ENCODE data around the gene UTF1. TPM values are rescaled to one million over a fixed set of nuclear protein-coding genes. Genes with fewer than 3 reads are reported as not detected.

Gene UTF1
- total RNA-seq, 1 donor, result not detected

DNA sequence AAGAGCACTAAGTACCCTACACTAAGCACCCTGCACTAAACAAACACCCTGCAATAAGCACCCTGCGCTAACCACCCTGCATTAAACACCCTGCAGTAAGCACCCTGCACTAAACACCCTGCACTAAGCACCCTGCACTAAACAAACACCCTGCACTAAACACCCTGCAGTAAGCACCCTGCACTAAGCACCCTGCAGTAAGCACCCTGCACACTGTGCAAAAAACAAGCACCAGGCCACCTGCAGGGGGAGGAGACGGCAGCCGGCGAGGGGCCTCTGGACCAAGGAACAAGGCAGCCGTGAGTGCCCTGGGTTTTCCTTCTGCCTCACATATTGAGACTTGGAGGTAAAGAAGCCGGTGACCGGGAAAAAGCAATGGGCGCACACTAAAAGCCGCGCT, 39.8 kb upstream of the UTF1 start:
- no peaks in the 10 kb centered on the region for H3K9me3 ChIP-seq (ENCODE audit: low read depth, low read length)

DNA sequence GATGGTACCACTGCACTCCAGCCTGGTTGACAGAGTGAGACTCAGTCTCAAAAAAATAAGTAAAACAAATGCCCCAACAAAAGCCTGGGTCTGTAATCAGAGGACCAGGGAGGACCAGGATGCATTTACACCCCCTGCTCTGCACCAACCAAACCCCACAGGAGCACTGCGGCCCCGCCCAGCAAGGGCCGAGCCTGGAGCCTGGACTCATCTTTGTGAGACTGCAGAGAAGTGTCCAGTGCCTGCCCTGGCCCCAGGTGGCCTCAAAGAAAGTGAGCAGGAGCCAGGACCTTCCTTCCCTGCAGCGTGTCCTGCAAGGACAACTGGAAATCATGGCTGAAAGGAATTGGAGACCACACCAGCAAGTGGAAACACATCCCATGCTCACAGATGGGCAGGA, 38.4 kb upstream of the UTF1 start:
- no peaks in the 10 kb centered on the region for H3K9me3 ChIP-seq (ENCODE audit: low read depth, low read length)
- H3K4me1 ChIP-seq (ENCODE audit: insufficient read depth, low read length), result no peaks in the 10 kb centered on the region
- H3K27me3 ChIP-seq (ENCODE audit: insufficient read depth, low read length), result no peaks in the 10 kb centered on the region
- no peak overlapping the region for H3K4me3 ChIP-seq (ENCODE audit: low read length)

More for the DNA sequence above, 39.8 kb upstream of the UTF1 start:
- Histone ChIP-seq H3K27me3 (ENCODE audit: insufficient read depth, low read length) (no peaks in the 10 kb centered on the region), H3K4me3 (ENCODE audit: low read length) (no peak overlapping the region), H3K4me1 (ENCODE audit: insufficient read depth, low read length) (no peaks in the 10 kb centered on the region)

DNA sequence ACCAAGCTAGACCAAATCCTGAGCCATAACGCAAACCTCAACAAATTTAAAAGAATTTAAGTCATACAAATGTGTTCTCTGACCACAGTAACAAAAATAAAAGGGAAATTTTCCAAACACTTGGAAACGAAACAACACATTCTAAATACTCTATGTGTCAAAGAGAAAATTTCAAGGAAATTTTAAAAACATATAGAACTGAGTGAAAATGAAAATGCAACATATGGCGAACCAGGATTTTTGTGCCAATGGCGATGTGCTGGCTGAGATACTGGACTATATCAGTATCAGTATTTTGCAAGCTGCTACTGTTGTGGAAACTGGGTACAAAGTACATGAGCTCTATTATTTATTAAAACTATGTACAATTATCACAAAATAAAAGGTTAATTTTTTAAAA, 35.9 kb upstream of the UTF1 start:
- H3K4me3 ChIP-seq (ENCODE audit: low read length), result no peak overlapping the region
- H3K9me3 ChIP-seq (ENCODE audit: low read depth, low read length), result no peaks in the 10 kb centered on the region
- no peaks in the 10 kb centered on the region for H3K27me3 ChIP-seq (ENCODE audit: insufficient read depth, low read length)
- H3K4me1 ChIP-seq (ENCODE audit: insufficient read depth, low read length), result no peaks in the 10 kb centered on the region

DNA sequence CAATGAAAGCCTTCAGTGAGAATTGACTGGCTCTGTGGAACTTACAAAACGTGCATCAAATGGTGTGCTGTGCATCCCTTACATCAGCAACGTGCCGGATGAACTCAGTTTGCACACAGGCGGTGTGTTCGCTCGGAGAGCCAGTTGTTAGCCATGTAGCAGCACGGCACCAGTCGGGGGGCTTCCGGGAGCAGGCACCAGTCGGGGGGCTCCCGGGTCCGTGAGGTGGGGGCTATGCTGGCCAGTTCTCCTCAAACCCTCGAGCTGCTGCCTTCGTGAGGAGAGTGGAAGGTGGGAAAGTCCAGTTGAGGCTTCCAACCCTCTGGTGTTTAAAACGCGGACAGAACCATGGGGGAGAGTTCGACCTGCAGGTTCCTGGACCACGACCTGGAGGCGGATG, 34.9 kb upstream of the UTF1 start:
- no peaks in the 10 kb centered on the region for H3K9me3 ChIP-seq (ENCODE audit: low read depth, low read length)
- no peaks in the 10 kb centered on the region for H3K27me3 ChIP-seq (ENCODE audit: insufficient read depth, low read length)
- no peaks in the 10 kb centered on the region for H3K4me1 ChIP-seq (ENCODE audit: insufficient read depth, low read length)
- H3K4me3 ChIP-seq (ENCODE audit: low read length), result no peak overlapping the region

DNA sequence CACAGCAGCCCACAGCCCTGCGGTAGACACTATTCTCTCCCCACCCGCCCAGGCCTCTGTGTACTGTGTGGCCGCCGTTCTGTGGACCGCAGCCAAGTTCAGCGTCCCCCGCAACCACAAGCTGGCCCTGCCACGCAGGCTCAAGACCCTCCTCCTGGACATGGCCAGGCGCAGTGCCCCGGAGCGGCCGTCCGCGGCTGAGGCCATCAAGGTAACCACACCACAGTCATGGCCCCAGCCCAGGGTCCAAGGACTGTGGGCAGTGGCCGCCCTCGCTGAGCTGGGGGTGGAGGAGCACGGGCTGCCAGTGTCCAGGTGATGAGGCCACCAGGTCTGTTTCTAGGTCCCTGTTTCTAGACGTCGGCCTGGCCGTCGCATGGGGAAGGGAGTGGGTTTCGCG, 34.4 kb upstream of the UTF1 start:
- H3K4me1 ChIP-seq (ENCODE audit: insufficient read depth, low read length), result no peaks in the 10 kb centered on the region
- H3K27me3 ChIP-seq (ENCODE audit: insufficient read depth, low read length), result no peaks in the 10 kb centered on the region
- no peak overlapping the region for H3K4me3 ChIP-seq (ENCODE audit: low read length)
- no peaks in the 10 kb centered on the region for H3K9me3 ChIP-seq (ENCODE audit: low read depth, low read length)

DNA sequence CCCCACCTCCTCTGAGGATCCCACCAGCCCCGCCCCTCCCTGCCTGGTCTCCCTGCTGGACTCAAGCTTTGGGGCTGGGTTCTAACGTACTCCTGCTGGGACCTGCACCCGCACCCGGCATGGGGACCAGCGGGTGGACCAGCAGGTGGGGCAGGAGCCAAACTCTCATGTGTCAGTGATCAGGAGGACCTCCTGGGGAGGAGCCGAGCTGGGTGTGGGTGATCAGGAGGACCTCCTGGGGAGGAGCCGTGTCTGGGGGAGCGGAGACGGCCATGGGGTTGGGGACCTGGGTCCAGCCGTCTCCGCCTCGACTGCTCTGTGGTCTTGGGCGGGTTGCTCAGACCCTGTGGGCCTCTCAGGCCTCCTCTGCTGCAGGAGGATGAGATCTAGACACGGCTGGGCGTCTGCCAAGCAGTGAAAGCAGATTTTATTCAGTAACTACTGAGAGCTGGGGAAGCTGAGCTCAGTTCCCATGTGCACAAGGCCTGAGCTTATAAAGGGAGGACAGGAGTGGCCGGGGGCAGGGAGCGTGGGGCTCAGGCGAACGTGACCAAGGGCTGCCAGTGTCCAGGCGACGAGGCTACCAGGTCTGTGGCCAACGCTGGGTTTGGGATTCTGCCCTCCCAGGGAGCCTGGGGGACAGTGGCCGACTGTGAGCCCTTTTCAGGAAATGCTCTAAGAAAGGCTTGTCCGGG, 33.6 kb upstream of the UTF1 start:
- no peaks in the 10 kb centered on the region for H3K9me3 ChIP-seq (ENCODE audit: low read depth, low read length)
- H3K4me1 ChIP-seq (ENCODE audit: insufficient read depth, low read length), result no peaks in the 10 kb centered on the region
- H3K27me3 ChIP-seq (ENCODE audit: insufficient read depth, low read length), result no peaks in the 10 kb centered on the region
- H3K4me3 ChIP-seq (ENCODE audit: low read length), result no peak overlapping the region

DNA sequence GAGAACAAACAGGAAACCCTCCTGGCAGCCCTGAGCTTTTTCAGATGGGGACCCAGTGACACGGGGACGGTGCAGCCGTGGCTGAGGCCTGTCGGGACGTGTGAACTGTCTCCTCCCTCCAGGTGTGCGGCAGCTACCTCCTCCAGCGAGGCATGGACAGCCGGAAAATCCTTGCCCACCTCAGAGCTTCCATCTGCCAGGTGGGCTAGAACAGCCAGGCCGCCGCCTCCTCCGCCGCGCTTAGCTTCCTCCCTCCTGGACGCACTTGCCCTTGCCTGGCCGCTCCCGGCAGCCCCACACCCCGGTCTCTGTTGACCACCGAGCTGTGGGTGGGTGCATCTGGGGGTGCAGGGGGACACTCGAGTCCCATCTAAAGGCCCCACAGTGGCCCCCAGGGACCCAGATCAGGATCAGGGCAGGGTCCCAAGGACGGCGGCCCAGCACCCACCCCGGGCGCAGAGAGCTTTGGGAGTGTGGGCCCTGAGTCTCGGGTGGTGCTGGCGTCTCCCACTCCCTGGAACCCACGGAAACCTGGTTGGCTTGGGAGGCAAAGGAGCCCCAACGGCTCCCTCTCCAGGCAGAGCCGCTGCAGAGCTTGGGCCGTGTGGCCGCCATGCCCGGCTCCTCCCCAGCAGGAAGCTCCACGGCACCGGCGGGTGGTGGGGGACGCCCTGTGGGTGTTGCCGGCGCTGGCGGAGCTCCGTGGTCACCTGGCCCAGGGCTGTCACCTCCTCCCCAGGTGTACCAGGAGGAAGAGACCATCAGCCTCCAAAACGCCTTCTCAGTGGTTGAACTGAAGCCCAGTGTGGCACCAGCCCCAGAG, 32.9 kb upstream of the UTF1 start:
- Histone ChIP-seq H3K4me3 (ENCODE audit: low read length) (no peak overlapping the region), H3K9me3 (ENCODE audit: low read depth, low read length) (no peaks in the 10 kb centered on the region), H3K4me1 (ENCODE audit: insufficient read depth, low read length) (no peaks in the 10 kb centered on the region), H3K27me3 (ENCODE audit: insufficient read depth, low read length) (no peaks in the 10 kb centered on the region)

DNA sequence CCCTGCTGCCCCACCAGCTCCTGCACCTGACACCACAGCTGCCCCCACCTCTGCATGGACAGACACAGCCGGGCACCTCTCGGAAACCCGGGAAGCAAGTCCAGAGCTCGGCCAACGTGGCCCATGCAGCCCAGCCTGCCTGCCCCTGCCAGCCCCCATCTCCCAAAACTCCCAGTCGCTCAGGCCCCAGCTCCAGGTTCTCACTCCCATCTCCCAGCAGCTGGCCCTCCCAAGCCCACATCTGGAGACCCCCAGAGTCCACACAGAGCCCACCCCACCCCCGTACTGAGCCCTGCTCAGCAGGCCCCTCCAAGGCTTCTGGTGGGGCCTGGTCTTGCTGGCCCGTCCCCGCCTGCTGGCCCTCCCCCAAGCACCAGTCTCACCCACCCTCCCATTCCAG, 32.2 kb upstream of the UTF1 start:
- Histone ChIP-seq H3K4me1 (ENCODE audit: insufficient read depth, low read length) (no peaks in the 10 kb centered on the region), H3K27me3 (ENCODE audit: insufficient read depth, low read length) (no peaks in the 10 kb centered on the region), H3K9me3 (ENCODE audit: low read depth, low read length) (no peaks in the 10 kb centered on the region), H3K4me3 (ENCODE audit: low read length) (no peak overlapping the region)

DNA sequence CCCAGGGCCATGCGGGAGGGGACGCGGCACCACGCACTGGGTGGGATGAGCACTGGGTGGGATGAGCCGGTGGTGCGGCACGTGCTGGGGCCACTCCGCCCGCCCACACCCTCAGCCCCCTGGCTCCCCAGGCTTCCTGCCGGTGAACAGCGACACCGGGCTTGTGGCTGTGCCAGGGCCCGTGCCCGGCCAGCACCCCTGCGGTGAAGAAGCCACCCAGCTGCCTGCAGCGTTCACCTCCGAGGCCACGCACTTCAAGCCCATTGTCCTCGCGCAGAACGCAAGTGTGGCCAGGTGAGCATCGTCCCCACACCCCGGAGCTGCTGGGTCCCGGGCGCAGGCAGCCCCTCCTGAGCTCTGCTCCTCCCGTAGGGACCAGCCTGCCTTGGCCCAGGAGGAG, 31.8 kb upstream of the UTF1 start:
- no peak overlapping the region for H3K4me3 ChIP-seq (ENCODE audit: low read length)
- no peaks in the 10 kb centered on the region for H3K27me3 ChIP-seq (ENCODE audit: insufficient read depth, low read length)
- H3K4me1 ChIP-seq (ENCODE audit: insufficient read depth, low read length), result no peaks in the 10 kb centered on the region
- H3K9me3 ChIP-seq (ENCODE audit: low read depth, low read length), result no peaks in the 10 kb centered on the region

DNA sequence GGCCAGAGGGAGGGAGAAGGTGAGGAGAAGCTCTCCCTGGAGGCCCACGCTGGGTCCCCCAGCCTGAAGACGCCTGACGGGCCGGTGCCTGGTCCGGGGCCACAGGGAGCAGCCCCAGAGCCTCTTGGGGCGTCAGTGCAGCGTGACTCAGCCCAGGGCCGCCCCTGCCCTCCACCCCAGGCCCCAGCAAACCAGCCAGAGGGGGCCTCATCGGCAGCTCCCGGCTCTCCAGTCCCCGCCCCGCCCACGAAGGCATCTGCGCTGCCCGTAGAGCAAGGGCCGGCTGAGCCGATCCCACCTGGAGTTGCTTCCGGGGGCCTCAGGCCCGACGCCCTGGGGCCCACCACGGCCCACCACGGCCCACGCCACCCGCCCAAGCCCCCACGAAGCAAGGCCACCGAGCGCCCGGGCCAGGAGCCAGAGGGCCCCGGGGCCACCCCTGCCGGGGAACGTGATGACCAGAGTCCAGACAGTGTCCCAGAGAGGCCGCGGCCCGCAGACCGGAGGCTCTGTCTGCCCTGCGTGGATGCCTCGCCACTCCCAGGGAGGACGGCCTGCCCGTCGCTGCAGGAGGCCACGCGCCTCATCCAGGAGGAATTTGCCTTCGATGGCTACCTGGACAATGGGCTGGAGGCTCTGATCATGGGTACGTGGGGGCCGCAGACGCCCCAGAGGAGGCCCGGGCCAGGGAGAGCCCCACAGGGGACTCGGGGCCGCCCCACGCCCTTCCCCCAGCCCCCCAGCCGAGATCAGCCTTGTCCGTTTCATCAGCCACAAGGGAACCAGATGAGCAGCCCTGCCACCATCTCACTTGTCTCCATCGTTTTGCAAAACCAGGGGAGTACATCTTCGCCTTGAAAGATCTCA, 31.2 kb upstream of the UTF1 start:
- Histone ChIP-seq H3K9me3 (ENCODE audit: low read depth, low read length) (no peaks in the 10 kb centered on the region), H3K4me3 (ENCODE audit: low read length) (no peak overlapping the region), H3K27me3 (ENCODE audit: insufficient read depth, low read length) (no peaks in the 10 kb centered on the region), H3K4me1 (ENCODE audit: insufficient read depth, low read length) (no peaks in the 10 kb centered on the region)

DNA sequence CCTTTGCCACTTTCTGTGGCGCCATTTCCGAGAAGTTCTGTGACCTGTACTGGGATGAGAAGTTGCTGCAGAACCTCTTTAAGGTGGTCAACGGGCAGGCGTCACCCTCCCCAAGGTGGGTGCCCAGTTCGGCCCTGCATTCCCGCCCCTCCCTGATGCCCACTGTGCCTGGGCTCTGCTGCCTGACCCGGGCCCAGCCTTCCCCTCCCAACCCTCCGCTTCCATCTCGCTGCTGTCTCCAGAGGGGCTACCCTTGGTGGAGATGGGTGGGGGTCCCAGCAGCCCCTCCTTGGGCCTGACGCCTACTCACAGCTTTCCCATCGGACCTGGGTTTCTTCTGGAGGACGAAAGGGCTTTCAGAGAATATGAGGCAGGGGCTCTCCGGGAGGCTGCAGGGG, 30.5 kb upstream of the UTF1 start:
- Histone ChIP-seq H3K9me3 (ENCODE audit: low read depth, low read length) (no peaks in the 10 kb centered on the region), H3K4me1 (ENCODE audit: insufficient read depth, low read length) (no peaks in the 10 kb centered on the region), H3K27me3 (ENCODE audit: insufficient read depth, low read length) (no peaks in the 10 kb centered on the region), H3K4me3 (ENCODE audit: low read length) (no peak overlapping the region)

DNA sequence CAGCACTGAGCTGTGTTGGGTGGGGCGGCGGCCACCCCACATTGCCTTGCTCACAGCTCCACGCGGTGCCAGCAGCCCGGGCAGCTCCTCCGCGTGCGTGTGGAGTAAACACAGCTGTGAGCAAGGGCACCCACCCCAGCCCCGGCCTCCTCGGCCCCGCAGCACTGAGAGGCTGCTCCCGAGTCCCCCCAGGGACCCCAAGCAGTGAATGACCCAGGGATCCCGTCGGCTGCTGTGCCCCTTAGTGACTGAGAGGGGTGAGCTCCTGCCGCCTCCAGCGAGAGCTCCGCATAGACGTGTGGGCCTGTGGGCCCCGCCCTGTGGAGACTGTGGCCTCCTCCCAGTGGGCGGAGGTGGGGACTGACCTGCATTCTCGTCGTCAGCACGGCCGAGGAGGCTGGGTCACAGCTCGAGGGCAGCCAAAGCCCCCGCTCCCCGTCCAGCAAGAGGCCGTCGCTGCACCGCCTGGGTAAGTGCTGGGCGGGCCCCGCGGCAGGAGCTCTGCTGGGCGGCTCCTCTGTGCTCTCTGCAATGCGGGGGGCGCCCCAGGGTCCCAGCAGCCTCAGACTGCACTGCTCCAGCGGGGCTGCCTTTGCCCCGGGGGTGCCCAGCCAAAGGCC, 29.9 kb upstream of the UTF1 start:
- Histone ChIP-seq H3K4me3 (ENCODE audit: low read length) (no peak overlapping the region), H3K9me3 (ENCODE audit: low read depth, low read length) (no peaks in the 10 kb centered on the region), H3K27me3 (ENCODE audit: insufficient read depth, low read length) (no peaks in the 10 kb centered on the region), H3K4me1 (ENCODE audit: insufficient read depth, low read length) (no peaks in the 10 kb centered on the region)

DNA sequence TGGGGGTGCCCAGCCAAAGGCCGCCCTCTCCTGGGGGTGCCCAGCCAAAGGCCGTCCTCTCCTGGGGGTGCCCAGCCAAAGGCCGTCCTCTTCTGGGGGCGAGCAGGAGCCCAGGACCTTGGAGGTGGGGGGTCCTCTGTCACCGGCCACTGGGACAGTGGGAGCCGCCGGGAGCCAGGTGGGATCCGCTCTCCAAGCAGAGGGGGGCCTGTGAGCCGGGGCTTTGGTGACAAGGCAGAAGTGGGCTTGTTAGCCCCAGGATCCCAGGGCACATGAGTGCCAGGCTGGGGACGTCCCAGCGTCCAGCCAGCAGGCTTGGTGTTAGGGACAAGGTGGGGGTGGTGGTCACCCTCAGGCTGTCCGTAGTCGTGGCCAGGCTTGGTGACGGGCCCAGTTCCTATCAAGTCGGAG, 29.4 kb upstream of the UTF1 start:
- H3K9me3 ChIP-seq (ENCODE audit: low read depth, low read length), result no peaks in the 10 kb centered on the region
- H3K4me1 ChIP-seq (ENCODE audit: insufficient read depth, low read length), result no peaks in the 10 kb centered on the region

DNA sequence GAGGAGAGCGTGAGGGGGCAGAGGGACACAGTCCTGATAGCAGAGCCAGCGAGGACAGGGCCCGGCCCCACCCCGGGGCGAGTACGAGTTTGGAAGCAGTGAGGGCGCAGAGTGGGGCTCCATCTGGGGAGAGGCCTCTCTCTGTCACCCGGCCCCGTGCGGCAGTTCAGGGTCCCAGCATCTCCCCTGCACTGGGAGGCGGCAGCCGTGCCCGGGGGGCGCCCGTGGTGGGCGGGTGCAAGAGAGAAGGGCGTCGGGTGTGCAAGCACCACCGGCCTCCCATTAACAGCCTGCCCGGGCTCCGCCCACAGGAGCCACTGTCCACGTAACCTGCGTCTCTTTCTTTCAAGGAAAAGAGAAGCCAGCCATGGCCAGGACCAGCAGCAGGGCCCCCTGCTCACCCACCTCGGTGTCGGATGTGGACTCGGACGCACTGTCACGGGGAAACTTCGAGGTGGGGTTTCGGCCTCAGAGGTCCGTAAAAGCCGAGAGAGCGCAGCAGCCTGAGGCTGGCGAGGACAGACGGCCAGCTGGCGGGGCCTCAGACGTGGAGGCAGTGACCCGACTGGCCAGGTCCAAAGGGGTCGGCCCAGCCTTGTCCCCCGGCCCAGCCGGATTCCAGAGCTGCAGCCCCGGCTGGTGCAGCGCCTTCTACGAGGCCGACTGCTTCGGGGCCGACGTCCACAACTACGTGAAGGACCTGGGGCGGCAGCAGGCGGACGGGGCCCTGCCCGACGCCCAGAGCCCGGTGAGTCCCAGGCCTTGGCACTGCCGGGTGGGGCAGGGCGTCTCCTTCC, 28.7 kb upstream of the UTF1 start:
- no peak overlapping the region for H3K4me3 ChIP-seq (ENCODE audit: low read length)
- no peaks in the 10 kb centered on the region for H3K4me1 ChIP-seq (ENCODE audit: insufficient read depth, low read length)
- no peaks in the 10 kb centered on the region for H3K9me3 ChIP-seq (ENCODE audit: low read depth, low read length)
- H3K27me3 ChIP-seq (ENCODE audit: insufficient read depth, low read length), result no peaks in the 10 kb centered on the region

More for the DNA sequence above, 29.4 kb upstream of the UTF1 start:
- H3K4me3 ChIP-seq (ENCODE audit: low read length), result no peak overlapping the region
- H3K27me3 ChIP-seq (ENCODE audit: insufficient read depth, low read length), result no peaks in the 10 kb centered on the region

Measured in mononuclear cell (primary cell).